GM12878 (cell line): ENCODE data around the gene NACA2.
"Not testable (repeated sequence)": the region's sequence is repeated elsewhere in the genome, so short reads cannot be mapped to it uniquely, and the experiment has no call there.

Source experiments
- BHLHE40 ChIP-seq, 2 experiments: fragments of 450-650 bp in 1 of 2; IDR thresholded peaks; 2 replicates each; pipeline ENCODE4 v1.6.1; 2011 to 2017; ENCODE audit warnings: low read depth in 2 of 2, borderline replicate concordance in 1 of 2, improper control_type of control experiment in 1 of 2, low read length in 1 of 2, mild to moderate bottlenecking in 1 of 2
- FOXK2 ChIP-seq: fragments of 450-650 bp; IDR thresholded peaks from 2 replicates; pipeline ENCODE4 v1.6.1; 2017; ENCODE audit warnings: mild to moderate bottlenecking, moderate library complexity
- HDAC6 ChIP-seq: fragments of 200-600 bp; sonication (generic); IDR thresholded peaks from one replicate; pipeline ENCODE4 v1.8.0; 2017; ENCODE audit warnings: antibody characterized with exemption; ENCODE audit not compliant: unreplicated experiment
- HDGF ChIP-seq: fragments of 450-650 bp; IDR thresholded peaks from 2 replicates; pipeline ENCODE4 v1.6.1; 2016; ENCODE audit warnings: antibody characterized with exemption
- JUNB ChIP-seq: IDR thresholded peaks from 2 replicates; pipeline ENCODE4 v1.6.1; 2016; ENCODE audit warnings: antibody characterized with exemption, mild to moderate bottlenecking
- POLR2A ChIP-seq: IDR thresholded peaks from 2 replicates; pipeline ENCODE4 v1.6.1; 2011; ENCODE audit warnings: low read depth, mild to moderate bottlenecking, low read length
- RAD21 ChIP-seq: IDR thresholded peaks from 2 replicates; pipeline ENCODE4 v1.6.1; 2011; ENCODE audit warnings: mild to moderate bottlenecking, low read depth, low read length, moderate library complexity; ENCODE audit not compliant: insufficient read depth
- RFX5 ChIP-seq: IDR thresholded peaks from 2 replicates; pipeline ENCODE4 v1.6.1; 2011; ENCODE audit warnings: low read depth, low read length, improper control_type of control experiment
- SIX5 ChIP-seq: IDR thresholded peaks from 2 replicates; pipeline ENCODE4 v1.6.1; 2011; ENCODE audit warnings: mild to moderate bottlenecking, low read depth, low read length, moderate library complexity; ENCODE audit not compliant: severe bottlenecking
- SRF ChIP-seq, 2 experiments: IDR thresholded peaks; 2 replicates each; pipeline ENCODE4 v1.6.1; 2011; ENCODE audit warnings: low read depth in 2 of 2, low read length in 2 of 2, mild to moderate bottlenecking in 1 of 2, moderate library complexity in 1 of 2
- TARDBP ChIP-seq: IDR thresholded peaks from 2 replicates; pipeline ENCODE4 v1.6.1; 2016; ENCODE audit warnings: borderline replicate concordance
- TF ChIP-seq, protein P1 (sequence below), 3 experiments: IDR thresholded peaks in 2 of 3; conservative IDR thresholded peaks in 1 of 3; 2 replicates each; pipeline ENCODE4 v1.5.1; 2011; ENCODE audit warnings: low read depth in 3 of 3, low read length in 3 of 3, mild to moderate bottlenecking in 3 of 3, control low read depth in 2 of 3, moderate library complexity in 2 of 3, inconsistent platforms in 1 of 3, mixed read lengths in 1 of 3; ENCODE audit not compliant: control insufficient read depth in 2 of 3, insufficient read depth in 1 of 3; ENCODE audit errors: extremely low read depth in 1 of 3

DNA sequence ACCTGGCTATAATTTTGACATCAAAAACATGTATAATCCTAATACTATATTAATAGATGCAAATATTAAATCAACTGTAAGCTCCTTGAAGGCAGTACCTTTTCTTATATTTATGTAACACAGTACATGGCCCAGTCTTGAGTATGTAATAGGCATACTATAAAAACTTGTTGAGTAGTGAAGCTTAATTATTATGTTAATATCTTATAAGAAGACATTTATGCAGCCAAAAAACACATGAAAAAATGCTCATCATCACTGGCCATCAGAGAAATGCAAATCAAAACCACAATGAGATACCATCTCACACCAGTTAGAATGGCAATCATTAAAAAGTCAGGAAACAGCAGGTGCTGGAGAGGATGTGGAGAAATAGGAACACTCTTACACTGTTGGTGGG lies 25.2 kb downstream of the NACA2 start:
- TF ChIP-seq HDGF; JUNB; RFX5; SRF (IDR thresholded peaks at IDR 0.05; ENCODE audit: low read depth in 2 of 2, low read length in 2 of 2); TARDBP; BHLHE40 (IDR thresholded peaks at IDR 0.05; ENCODE audit: borderline replicate concordance in 1 of 2, low read depth in 2 of 2, low read length in 1 of 2); POLR2A; HDAC6; SIX5; FOXK2; RAD21: not testable (repeated sequence)
- TF ChIP-seq, protein P1, sequence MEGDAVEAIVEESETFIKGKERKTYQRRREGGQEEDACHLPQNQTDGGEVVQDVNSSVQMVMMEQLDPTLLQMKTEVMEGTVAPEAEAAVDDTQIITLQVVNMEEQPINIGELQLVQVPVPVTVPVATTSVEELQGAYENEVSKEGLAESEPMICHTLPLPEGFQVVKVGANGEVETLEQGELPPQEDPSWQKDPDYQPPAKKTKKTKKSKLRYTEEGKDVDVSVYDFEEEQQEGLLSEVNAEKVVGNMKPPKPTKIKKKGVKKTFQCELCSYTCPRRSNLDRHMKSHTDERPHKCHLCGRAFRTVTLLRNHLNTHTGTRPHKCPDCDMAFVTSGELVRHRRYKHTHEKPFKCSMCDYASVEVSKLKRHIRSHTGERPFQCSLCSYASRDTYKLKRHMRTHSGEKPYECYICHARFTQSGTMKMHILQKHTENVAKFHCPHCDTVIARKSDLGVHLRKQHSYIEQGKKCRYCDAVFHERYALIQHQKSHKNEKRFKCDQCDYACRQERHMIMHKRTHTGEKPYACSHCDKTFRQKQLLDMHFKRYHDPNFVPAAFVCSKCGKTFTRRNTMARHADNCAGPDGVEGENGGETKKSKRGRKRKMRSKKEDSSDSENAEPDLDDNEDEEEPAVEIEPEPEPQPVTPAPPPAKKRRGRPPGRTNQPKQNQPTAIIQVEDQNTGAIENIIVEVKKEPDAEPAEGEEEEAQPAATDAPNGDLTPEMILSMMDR (IDR thresholded peaks at IDR 0.05 in 2 of 3, conservative IDR thresholded peaks at IDR 0.05 in 1 of 3; ENCODE audit: control insufficient read depth in 2 of 3, extremely low read depth in 1 of 3, insufficient read depth in 1 of 3, low read depth in 3 of 3, low read length in 3 of 3): not testable (repeated sequence)
